GM23248 (cell line): ENCODE data around the gene PREB.

ENCODE experiments used
- EZH2 ChIP-seq: fragments of 200-600 bp; sonication (generic); IDR thresholded peaks from 2 replicates; pipeline ENCODE4 v1.6.1; 2018; ENCODE audit warnings: antibody characterized with exemption, mild to moderate bottlenecking; ENCODE audit not compliant: insufficient read depth, poor library complexity, severe bottlenecking
- EZH2phosphoT487 ChIP-seq: fragments of 200-600 bp; sonication (generic); IDR thresholded peaks from 2 replicates; pipeline ENCODE4 v1.6.1; 2018; ENCODE audit warnings: antibody characterized with exemption, moderate library complexity, mild to moderate bottlenecking, low read depth; ENCODE audit not compliant: insufficient read depth

- TF ChIP-seq EZH2 (no peak), EZH2phosphoT487 (no peak)
These were observed 9.3 kb downstream of the PREB start for GRCh38 chr2:27125104-27125503.
